Stimulated activated CD8-positive, alpha-beta memory T cell treated with anti-CD3 and anti-CD28 coated beads, Interleukin-7, amount 100 ng/mL, for 24 hours (primary cell): Measurements from ENCODE around the gene SUGCT.

ENCODE experiments used
- DNase-seq: peaks from one replicate; pipeline ENCODE4 v3.0.0-alpha.2; 2020; ENCODE audit warnings: low read depth

The SUGCT gene

DNA sequence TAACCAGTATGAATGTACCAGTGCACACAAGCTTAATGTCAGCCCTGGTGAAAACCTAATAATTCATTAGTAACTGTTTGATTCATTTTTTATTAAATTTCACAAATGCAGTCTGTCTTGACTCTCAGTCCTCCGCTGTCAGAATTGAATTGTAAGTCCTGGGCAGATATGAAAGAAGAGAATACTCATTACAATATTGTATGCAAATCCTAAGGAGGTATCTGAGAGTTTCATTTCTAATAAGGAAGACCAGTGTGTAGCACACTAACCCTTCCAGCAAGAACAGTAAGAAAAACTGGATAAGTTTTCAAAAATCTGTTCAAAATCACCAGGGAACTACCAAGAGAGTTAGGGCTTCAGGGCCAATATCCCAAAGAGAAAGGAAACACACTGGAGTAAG is 652.1 kb downstream of the SUGCT start:
- no peak for DNase-seq

DNA sequence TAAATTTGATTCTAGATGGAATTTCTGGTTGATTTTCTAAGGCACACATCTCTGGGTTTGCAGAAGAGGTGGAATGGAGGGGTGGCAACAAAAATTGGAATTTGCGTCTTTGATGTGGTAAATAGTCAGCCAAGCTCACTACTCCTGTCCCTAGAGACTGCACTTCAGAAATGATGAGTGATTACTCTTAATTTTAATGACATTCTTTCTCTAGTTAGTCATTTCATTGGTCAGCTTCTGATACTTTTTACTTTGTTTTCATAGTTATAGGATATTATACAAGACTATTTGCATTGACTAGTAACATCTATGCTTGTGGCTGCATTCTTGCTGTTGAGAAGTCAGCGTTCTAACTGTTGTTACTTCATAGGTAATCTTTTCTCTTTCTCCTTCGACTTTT is 658.3 kb downstream of the SUGCT start:
- no peak for DNase-seq

DNA sequence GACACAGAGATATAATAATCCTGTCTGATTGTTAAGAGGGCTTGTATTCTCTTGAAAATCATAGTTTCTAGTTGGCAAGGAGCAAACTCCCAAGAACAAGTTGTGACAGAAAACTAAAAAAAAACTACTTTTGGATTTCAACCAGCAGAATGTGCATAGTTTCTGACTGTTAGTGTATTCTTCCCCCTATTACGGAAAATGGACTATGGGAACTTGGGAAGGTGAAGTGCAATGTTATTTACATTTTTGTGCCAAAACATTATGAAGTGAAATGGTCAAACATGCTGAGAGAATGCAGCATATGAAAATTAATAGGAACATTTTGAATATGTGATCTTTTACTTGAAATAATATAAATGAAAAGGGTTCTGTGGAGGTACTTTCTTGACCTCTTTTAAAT is 660.8 kb downstream of the SUGCT start:
- no peak for DNase-seq

DNA sequence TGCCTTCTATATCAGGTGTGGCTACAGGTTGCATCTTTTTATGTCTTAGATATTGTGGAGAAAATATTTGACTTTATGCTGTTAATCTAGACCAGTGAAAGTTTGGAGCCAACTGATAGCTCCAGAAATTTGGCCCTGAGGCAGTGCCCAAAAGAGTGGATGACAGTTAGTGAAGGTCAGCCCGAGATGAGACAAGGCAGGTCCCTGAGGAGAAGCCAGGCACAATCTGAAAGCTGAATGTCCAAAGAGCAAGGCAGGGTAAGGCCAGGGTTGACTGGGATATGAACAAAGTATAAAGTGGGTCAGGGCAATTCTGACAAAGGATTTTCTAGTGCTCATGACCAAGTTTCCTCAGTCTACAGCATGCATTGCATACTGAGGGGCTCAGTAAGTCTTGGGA is 661.9 kb downstream of the SUGCT start:
- DNase-seq, result no peak

DNA sequence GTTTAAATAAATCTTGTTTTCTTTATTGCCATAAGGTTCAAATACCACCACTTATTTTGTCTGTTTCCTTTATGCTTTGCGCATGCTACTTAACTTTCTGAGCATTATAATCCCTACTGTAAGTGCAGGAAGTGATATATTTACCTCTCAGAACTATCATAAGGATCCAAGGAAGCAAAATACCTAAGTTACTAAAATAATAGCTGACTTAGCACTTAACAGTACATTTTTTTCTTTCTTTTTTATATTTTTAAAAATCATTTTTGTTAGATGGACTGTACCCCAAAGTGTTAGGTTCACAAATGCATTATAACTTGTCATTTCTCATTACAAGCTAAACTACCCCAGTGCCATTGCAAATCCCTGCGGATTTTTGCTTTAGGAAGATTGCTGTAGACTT is 663.8 kb downstream of the SUGCT start:
- no peak for DNase-seq

DNA sequence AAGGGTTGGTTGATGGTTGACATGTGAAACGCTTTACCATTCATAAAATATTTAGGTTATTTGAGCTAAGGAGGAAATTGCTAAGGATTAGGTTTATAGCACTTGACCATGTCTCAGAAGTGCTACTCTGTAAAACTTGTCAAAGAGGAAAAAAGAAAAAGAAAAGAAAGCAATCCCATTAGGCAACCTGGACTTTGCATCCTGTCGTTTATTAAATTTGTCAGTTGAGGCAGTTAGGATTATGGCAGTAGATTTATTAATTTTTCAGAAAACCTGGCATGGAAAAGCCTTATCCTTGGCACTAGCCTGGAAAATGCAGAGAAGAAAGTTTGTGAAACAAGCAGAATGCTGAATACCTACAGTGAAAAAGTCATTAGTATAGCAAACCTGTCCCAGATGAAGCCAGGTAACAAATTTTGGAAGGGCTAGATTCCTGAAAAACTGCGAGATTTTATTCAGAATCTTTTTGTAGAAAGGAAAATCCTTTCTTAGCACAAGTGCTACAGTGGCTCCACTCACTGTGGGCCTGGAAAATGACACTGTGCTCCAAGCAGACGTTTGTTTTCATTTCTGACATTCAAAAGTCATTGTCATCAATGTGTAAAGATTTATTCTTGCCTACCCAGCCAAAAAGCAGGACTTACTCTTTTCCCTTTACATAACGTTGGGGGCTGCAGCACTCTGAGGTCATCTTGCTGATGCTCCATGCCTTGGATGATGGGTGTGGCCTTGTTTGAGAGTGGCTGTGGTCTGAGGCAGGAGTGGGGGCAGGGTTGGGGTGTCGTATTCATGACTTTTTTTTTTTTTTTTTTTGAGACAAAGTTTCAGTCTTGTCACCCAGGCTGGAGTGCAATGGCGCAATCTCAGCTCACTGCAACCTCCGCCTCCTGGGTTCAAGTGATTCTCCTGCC is 664.9 kb downstream of the SUGCT start:
- DNase-seq, result no peak

DNA sequence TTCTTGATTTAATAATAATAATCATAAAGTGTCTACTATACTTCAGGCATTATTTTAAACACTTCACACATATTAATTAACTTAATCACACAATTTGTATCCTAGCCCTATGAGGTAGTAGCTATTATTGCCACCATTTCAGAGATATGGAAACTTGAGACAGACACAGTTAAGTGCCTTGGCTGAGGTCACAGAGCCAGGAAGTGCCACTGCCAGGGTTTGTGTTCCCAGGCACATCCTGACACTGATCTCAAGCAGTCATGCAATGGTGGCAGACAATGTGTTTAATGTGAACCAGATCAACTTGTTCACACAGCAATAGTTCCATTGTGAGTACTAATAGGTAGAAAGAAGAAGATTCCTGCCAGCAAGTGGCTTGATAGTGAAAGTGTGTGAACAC is 666.0 kb downstream of the SUGCT start:
- DNase-seq, result no peak

DNA sequence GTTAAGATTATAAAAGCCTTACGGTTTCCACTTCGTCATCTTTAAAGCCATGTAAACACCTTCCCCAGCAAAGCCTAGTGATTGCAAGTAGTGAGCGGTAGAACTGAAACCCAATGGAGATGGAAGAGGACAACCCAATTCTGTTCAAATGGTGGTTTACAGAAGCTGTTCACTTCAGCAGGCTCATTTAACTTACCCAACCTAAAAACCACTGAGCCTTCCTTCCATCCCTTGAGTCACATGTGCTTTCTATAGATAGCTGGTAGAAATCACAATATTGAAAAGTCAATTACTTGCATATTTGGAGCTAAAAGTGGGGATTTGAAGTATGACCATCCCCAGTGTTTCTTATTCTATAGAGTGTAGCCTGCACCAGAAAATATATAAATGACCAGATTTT is 667.7 kb downstream of the SUGCT start:
- DNase-seq, result no peak

DNA sequence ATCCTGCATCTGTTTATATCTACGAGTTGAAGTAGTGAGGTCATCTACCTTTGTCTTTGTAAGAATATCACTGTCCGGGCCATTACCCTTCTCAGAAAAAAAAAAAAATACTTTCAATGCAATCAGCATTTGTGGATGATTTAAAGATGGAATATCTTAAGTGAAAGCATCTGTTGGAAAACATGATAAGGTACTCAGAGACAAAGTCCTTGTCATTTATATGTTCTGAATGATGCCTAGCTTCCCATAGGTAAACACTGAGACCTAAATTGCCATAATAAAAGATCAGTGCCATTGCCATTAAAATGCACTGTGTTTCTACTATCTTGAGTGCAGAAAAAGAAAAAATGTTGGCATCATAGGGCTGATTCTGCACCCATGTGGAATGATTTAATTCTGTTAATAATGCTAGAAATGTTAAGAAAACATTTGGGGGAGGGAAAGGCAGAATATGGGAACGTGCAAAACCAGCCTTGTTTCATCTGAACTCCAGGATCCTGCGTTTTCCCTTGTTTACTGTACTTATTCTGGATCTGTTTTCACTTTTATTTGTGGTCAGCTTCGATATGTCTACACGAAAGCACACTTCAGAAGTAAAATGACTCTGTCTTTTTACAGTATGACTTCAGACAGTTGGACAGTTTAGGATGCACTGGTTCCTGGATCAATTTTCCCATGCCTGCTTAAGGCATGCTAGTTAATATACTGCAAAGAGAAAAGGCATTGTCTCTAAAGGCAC is 669.8 kb downstream of the SUGCT start:
- no peak for DNase-seq

DNA sequence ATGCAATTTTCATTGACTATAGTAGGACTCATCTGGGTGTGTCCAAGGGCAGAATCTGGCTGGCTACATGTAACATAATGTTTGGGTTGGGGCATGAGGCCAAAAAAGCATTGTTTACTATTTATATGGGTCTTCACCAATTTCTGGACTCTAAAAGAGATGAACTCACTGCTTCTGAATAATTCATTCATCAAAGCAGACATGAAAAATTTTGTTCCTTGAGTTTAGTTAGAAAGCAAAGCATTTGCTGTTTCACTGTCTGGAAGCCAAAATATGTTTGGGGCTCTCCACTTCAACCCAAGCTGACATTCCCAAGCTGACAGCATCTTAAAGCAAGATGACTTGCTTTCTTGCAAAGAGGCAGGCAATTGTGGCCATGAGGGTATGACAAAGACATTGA is 670.6 kb downstream of the SUGCT start:
- no peak for DNase-seq

DNA sequence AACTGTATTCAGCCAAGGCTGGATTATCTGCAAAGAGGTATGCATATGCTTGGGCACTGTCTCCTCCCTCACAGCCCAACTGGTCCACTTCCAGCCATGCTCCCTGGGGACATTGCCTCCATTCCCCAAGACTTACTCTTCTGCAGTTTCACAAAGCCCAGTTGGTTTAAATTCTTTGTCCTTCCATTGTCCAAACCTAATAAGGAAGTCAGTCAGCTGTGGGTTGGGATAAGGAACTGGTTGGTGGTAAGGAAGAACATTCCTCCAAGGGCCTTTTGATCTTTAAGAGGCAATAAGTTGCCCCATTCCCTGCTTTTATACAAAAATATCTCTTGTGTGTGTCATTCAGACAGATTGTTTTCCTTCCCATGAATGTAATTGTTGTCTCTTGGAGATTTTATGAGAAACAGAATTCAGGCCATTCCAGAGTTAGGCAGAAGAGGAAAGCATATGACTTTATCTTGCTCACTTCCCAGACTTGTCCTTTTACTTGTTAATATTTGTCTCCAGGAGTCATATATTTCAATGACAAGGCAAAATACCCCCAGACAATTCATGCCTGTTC is 673.7 kb downstream of the SUGCT start:
- no peak for DNase-seq

DNA sequence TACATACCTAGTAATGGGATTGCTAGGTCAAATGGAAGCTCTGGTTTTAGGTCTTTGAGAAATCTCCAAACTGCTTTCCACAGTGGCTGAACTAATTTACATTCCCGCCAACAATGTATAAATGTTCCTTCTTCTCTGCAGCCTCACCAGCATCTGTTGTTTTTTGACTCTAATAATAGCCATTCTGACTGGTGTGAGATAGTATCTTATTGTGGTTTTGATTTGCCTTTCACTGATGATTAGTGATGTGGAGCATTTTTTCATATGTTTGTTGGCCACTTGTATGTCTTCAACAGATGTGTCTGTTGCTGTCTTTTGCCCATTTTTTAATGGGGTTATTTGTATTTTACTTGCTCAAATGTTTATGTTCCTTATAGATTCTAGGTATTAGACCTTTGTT is 675.5 kb downstream of the SUGCT start:
- no peak for DNase-seq

DNA sequence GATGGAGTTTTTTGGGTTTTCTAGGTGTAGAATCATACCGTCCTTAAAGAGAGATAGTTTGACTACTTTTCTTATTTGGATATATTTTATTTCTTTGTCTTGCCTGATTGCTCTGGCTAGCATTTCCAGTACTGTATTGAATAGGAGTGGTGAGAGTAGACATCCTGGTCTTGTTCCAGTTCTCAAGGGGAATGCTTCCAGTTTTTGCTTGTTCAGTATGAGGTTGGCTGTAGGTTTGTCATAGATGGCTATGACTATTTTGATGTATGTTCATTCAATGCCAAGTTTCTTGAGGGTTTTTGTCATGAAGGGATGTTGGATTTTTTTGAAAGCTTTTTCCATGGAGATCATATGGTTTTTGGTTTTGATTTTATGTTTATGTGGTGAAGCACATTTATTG is 676.9 kb downstream of the SUGCT start:
- DNase-seq, result no peak

DNA sequence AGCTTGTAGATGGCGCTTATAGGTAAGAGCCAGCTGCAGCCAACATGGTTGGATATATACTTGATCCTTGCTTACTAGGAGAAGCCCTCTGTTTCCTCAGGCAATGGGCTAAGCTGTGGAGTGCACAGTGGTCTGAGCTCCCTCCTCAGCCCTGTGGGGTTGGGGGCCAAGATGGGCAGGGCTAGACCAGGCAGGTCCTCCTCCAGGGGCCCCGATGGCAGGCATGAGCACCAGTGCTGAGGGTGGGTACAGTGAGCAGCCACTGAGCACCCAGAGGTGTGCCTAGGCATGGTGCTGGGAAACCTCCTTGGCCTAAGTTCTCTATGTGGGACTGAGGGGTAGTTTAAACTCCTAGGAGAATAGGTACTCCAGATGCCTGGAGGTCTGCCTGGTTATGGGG is 680.2 kb downstream of the SUGCT start:
- DNase-seq, result no peak

DNA sequence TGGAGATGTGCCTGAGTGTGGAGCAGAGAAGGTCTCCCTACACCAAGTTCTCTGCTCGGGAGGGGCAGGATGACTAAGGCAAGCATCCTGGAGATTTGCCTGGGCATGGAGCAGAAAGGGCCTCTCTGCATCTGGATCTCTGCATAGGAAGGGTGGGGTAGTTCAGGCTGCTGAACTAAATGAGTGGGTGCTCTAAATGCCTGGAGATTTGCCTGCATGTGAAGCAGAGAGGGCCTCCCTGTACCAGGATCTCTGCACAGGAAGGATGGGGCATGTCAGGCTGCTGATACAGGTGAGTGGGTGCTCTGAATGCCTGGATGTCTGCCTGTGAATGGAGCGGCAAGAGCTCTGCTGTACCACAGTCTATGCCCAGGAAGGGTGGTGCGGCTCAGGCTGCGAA is 680.7 kb downstream of the SUGCT start:
- DNase-seq, result no peak

DNA sequence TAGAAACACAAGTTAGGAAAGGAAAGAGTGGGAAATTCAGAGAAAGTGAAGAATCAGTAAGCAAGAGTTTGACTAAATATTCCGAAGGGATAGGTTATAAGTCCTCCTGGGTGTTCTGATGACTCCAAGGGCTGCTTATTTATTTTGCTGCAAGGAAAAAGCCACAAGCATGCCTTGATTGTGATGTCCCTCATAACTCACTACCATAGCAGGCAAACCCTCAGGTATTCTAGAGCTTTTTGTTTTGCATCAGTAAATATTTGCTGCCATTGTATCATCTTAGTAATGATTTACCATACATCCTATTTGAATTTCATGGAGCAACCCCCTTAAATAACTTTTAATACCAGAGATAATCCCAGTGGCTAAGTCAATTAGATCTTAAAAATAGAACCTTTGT is 688.1 kb downstream of the SUGCT start:
- no peak for DNase-seq

DNA sequence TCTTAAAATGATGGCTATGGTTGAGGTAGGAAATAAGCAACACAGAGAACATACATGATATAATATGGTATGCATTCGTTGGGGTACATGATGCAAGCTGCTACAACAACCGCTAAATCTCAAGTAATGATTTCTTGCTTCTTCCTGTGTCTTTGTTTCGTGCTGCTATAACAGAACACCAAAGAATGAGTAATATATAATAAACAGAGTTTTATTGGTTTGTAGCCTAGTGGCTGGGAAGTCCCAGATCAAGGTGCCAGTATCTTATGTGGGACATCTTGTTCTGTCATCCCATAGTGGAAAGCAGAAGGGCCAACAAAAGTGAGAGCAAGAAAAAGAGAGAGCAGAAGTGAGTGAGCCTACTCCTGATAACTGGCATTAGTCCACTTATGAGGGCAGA is 689.7 kb downstream of the SUGCT start:
- no peak for DNase-seq

DNA sequence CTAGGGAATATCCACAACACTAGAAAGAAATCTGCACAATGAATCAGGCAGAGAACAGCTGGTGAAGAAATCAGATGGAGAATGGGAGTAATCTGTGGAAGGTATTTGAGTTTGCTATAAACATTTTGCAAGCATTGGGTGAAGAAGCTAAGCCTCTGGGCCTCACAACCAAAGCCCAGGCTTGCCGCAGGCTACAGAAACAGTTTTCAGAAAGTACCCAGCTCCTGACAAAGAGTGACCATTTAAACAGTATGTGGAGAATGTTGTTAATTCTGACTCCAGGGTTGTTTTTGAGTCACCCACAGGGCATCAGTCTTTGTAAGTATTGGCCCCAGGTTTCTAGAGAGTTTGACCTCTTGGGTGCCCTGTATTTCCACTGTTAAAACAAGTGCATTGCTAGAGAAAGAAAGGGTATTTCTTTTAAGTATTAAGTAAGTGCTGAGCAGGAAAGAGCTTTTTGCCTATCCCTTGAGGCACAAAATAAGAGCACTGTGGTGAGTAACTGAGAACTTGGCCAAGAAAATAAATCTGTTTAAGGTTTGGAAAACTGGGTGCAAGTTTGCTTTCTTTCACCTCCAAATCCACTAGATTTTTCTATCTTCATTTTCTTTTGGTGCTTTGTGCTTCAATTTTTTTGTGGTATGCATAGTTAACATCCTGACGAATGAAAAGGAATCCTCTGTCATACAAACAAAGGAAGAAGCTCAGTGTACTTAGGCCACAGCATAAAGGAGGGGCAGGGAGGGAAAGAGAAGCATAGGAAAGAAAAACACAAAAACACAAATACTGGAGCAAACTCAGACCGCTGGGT is 691.8 kb downstream of the SUGCT start:
- DNase-seq, result no peak

DNA sequence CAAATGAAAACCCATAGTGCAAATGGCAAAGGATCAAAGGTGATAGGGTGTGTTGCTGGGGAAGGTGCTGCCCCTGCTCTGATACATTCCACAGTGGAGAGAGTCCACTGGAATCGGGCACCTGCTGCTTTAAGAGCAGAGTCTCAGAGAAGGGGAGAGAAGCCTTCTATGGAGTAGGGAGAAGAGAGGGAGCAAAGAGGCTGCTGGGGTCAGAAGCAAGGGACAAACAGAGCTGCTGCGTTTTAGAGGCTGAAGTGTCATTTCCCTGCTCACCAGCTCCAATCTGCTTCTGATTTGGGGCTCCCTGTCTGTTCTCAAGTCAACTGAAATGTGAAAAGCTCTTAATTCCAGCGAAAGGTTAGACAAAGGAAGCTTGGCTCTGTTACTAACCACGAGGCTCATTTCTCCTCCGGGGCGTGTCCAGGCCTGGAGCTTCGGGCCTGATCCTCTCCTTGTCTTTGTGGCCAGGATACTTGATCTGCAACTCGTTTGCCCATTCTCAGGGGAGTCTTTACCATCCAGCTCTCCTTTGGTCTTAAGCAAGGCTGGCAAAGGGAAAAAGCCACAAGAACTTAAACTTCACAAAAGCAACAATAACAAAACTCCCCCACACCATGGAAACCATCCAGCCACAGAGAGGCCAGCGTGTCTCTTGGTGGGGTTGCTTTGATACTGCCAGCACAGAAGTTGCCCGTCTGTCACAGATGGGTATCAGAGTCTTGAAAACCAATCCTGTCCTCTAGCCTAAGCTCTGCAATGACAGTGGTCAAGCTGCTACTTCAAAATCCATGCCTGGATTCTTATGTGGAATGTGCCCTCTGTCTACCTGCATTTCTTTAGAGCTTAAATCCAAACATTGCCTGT is 692.6 kb downstream of the SUGCT start:
- DNase-seq, result no peak

DNA sequence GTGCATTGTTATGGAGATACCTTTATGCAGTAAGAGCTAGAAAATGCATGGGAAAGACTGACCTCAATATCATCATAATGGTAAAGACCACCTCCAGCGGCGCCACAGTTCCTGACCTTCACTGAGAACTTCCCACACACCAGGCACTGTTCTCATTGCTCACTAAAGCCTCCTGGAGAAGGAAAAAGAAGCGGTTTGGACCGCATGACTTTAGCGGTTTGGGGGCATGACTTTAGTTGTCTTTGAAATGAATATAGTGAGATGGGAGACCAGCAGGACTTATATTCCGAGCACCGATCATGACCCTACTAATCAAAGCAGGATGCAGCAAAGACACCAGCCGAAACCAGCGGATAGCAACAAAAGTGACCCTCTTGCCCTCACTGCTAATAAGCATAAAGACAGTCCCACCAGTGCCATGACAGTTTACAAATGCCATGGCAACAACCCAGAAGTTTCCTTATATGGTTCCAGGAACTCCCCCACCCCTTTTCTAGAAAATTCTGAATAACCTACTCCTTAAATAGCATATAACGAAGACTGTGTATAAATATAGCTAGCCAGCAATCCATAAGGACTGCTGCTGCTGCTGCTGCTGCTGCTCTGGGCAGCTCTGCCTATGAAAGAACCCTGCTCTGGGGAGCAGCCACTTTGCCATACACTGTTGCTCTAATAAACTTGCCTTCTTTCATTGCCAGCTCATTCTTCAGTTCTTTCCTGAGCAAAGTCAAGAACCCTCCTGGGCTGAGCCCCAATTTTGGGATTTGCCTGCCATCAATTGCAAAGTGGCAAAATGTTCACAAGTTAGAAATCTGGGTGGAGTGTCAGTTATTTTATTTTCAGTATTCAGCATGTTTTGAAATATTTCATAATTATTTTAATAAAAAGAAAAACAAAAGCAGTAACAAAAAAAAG is 694.1 kb downstream of the SUGCT start:
- no peak for DNase-seq
